ENCODE measurements around the gene TBX4. TPM values are rescaled to one million over a fixed set of nuclear protein-coding genes. Genes with fewer than 3 reads are reported as not detected.

The TBX4 gene
- total and polyA plus RNA-seq, 2 of the 13 experiments (the other 11 are each of a cell fraction or from before 2014, with no cell fraction given), result 0.11 to 1.1 TPM

- TF ChIP-seq ARID5B (CRISPR knock-in tag; IDR thresholded peaks at IDR 0.05) (no peak; the same call in 1 of the 2 replicates), FOXA1 (IDR thresholded peaks at IDR 0.05) (no peak), FOXA1 (CRISPR knock-in tag; IDR thresholded peaks at IDR 0.05) (no peak), KMT2A (CRISPR knock-in tag; IDR thresholded peaks at IDR 0.05) (no peak), PAWR (CRISPR knock-in tag; IDR thresholded peaks at IDR 0.05; ENCODE audit: borderline replicate concordance) (0 out of 2 replicates have a peak, but pooled peaks have one; percentile 14), IRX3 (CRISPR knock-in tag; IDR thresholded peaks at IDR 0.05; ENCODE audit: borderline replicate concordance, low read depth) (0 out of 2 replicates have a peak, but pooled peaks have one; percentile 31), HIVEP1 (CRISPR knock-in tag; IDR thresholded peaks at IDR 0.05) (0 out of 2 replicates have a peak, but pooled peaks have one; percentile 15), ASH2L (IDR thresholded peaks at IDR 0.05; ENCODE audit: insufficient read length, low read depth, low read length) (peak; percentile 70), ZNF616 (CRISPR knock-in tag; IDR thresholded peaks at IDR 0.05; ENCODE audit: low read depth) (no peak), CHCHD3 (CRISPR knock-in tag; IDR thresholded peaks at IDR 0.05) (no peak), TRIM24 (CRISPR knock-in tag; IDR thresholded peaks at IDR 0.05) (0 out of 2 replicates have a peak, but pooled peaks have one; percentile 62), KLF12 (CRISPR knock-in tag; IDR thresholded peaks at IDR 0.05; ENCODE audit: borderline replicate concordance) (0 out of 2 replicates have a peak, but pooled peaks have one; percentile 25), ZNF614 (CRISPR knock-in tag; IDR thresholded peaks at IDR 0.05; ENCODE audit: borderline replicate concordance) (no peak), RORA (CRISPR knock-in tag; IDR thresholded peaks at IDR 0.05) (no peak), SP5 (CRISPR knock-in tag; IDR thresholded peaks at IDR 0.05; ENCODE audit: borderline replicate concordance, low read depth) (no peak), TCF7 (IDR thresholded peaks at IDR 0.05; ENCODE audit: low read depth) (peak; percentile 3; the same call in 1 of the 2 replicates), DRAP1 (CRISPR knock-in tag; IDR thresholded peaks at IDR 0.05) (peak; percentile 12; the same call in 1 of the 2 replicates), ZNF224 (CRISPR knock-in tag; IDR thresholded peaks at IDR 0.05) (peak; percentile 11; the same call in 1 of the 2 replicates), AKAP8 (CRISPR knock-in tag; IDR thresholded peaks at IDR 0.05) (no peak), RARA (CRISPR knock-in tag; IDR thresholded peaks at IDR 0.05) (peak; percentile 12; the same call in 1 of the 2 replicates), ETV6 (CRISPR knock-in tag; conservative IDR thresholded peaks at IDR 0.05) (no peak), ATF2 (CRISPR knock-in tag; IDR thresholded peaks at IDR 0.05) (peak; percentile 37; the same call in 1 of the 2 replicates), ZKSCAN8 (CRISPR knock-in tag; IDR thresholded peaks at IDR 0.05; ENCODE audit: borderline replicate concordance) (no peak)
These were observed 39.2 kb upstream of the TBX4 start (continued) for GRCh38 chr17:61412860-61413660.

All from HepG2 (cell line).